Vagina (tissue), 2 donors: ENCODE results near the gene CSTF2T. TPM values are rescaled to one million over a fixed set of nuclear protein-coding genes. Genes with fewer than 3 reads are reported as not detected.
A peak's percentile ranks its signal among the peaks of the same experiment; 100 is the strongest.

ENCODE experiments used
- DNase-seq, 2 donors: peaks; one replicate each; pipeline ENCODE4 v3.0.0-alpha.2; 2017; ENCODE audit errors: extremely low spot score in 2 of 2
- H3K27ac ChIP-seq: fragments of 200-600 bp; sonication (generic); one replicate; pipeline ENCODE4 v1.5.1; 2019
- H3K27me3 ChIP-seq: fragments of 200-600 bp; sonication (generic); one replicate; pipeline ENCODE4 v1.5.1; 2019
- H3K36me3 ChIP-seq, 2 donors: fragments of 200-600 bp; sonication (generic); one replicate each; pipeline ENCODE4 v1.5.1; 2017 to 2019
- H3K4me1 ChIP-seq: fragments of 200-600 bp; sonication (generic); one replicate; pipeline ENCODE4 v1.5.1; 2019
- H3K4me3 ChIP-seq, 2 donors: fragments of 200-600 bp; sonication (generic); 1 replicate in 1 of 2; 2 replicates in 1 of 2; pipeline ENCODE4 v1.5.1; 2016 to 2019
- H3K9me3 ChIP-seq: fragments of 200-600 bp; sonication (generic); one replicate; pipeline ENCODE4 v1.5.1; 2019
- CTCF ChIP-seq, 3 experiments: fragments of 450-650 bp in 2 of 3; fragments of 200-600 bp in 1 of 3; sonication (generic) in 1 of 3; IDR thresholded peaks; one replicate each; pipeline ENCODE4 v1.5.1; 2017 to 2019; ENCODE audit warnings: antibody characterized with exemption in 3 of 3, mild to moderate bottlenecking in 2 of 3, moderate library complexity in 2 of 3
- POLR2A ChIP-seq, 2 donors: fragments of 450-650 bp; IDR thresholded peaks; one replicate each; pipeline ENCODE4 v1.6.1; 2017; ENCODE audit warnings: antibody characterized with exemption in 2 of 2, mild to moderate bottlenecking in 2 of 2, moderate library complexity in 2 of 2
- POLR2AphosphoS5 ChIP-seq, 2 donors: sonication (generic); formaldehyde crosslinking; IDR thresholded peaks; one replicate each; pipeline ENCODE4 v1.9.0; 2017; ENCODE audit warnings: antibody characterized with exemption in 2 of 2, mild to moderate bottlenecking in 2 of 2, low read depth in 1 of 2; ENCODE audit not compliant: insufficient read depth in 1 of 2
- intact Hi-C: fragments of 100-400 bp; cut with DNase I; formaldehyde crosslinking; loops from one replicate; pipeline ENCODE4 v1.15.1; 2023
- total RNA-seq: library from RNA; depleted of rRNA; stranded (reverse); fragments of >200 nt; gene quantifications from one replicate; pipeline ENCODE4 v1.2.3, GENCODE V29; 2016

Gene CSTF2T
- total RNA-seq: 12.0 TPM

- Histone ChIP-seq H3K36me3 (no peaks in the 10 kb centered on the region), H3K4me1 (peaks cover 34% of the 10 kb centered on the region), H3K9me3 (no peaks in the 10 kb centered on the region), H3K4me3 (peak within 1 kb of the TSS; percentile 69 to 76), H3K27me3 (no peaks in the 10 kb centered on the region), H3K27ac (peak within 1 kb of the TSS; percentile 93)
- peak in 1 of 2 donors; percentile 44 for TF ChIP-seq POLR2A (IDR thresholded peaks at IDR 0.05)
- TF ChIP-seq CTCF (IDR thresholded peaks at IDR 0.05): no peak
- TF ChIP-seq POLR2AphosphoS5 (IDR thresholded peaks at IDR 0.05; ENCODE audit: insufficient read depth in 1 of 2, low read depth in 1 of 2): peak; percentile 81 to 95
- intact Hi-C loops: no loop called here
- peak in 1 of 2 donors; percentile 95 for DNase-seq
These were observed at the start of gene CSTF2T for GRCh38 chr10:51699475-51700227. CSTF2T (minus strand) TSS chr10:51699595; CDS start chr10:51699549, 46 bp downstream.

GRCh38 chr10:51748959-51749358 lies 49.6 kb upstream of the CSTF2T start:
- Histone ChIP-seq H3K27ac (no peak overlapping the region), H3K4me1 (no peaks in the 10 kb centered on the region), H3K36me3 (no peaks in the 10 kb centered on the region), H3K27me3 (no peaks in the 10 kb centered on the region), H3K9me3 (no peaks in the 10 kb centered on the region), H3K4me3 (no peak overlapping the region)
- intact Hi-C loops: no loop called here
- no peak for TF ChIP-seq POLR2AphosphoS5 (IDR thresholded peaks at IDR 0.05; ENCODE audit: insufficient read depth in 1 of 2, low read depth in 1 of 2)
- TF ChIP-seq POLR2A (IDR thresholded peaks at IDR 0.05): no peak
- TF ChIP-seq CTCF (IDR thresholded peaks at IDR 0.05): no peak
- no peak for DNase-seq

GRCh38 chr10:51747216-51747615 lies 47.8 kb upstream of the CSTF2T start:
- Histone ChIP-seq H3K4me1 (no peaks in the 10 kb centered on the region), H3K36me3 (no peaks in the 10 kb centered on the region), H3K9me3 (no peaks in the 10 kb centered on the region), H3K27me3 (no peaks in the 10 kb centered on the region), H3K27ac (no peak overlapping the region), H3K4me3 (no peak overlapping the region)
- TF ChIP-seq POLR2AphosphoS5 (IDR thresholded peaks at IDR 0.05; ENCODE audit: insufficient read depth in 1 of 2, low read depth in 1 of 2) (no peak), POLR2A (IDR thresholded peaks at IDR 0.05) (no peak), CTCF (IDR thresholded peaks at IDR 0.05) (no peak)
- intact Hi-C loops: no loop called here
- DNase-seq: no peak

GRCh38 chr10:51745397-51745796 lies 46.0 kb upstream of the CSTF2T start:
- no peak overlapping the region for H3K27ac ChIP-seq
- no peak for DNase-seq
- H3K4me3 ChIP-seq: no peak overlapping the region
- no peaks in the 10 kb centered on the region for H3K4me1 ChIP-seq
- intact Hi-C loops: no loop called here
- no peaks in the 10 kb centered on the region for H3K9me3 ChIP-seq
- no peaks in the 10 kb centered on the region for H3K27me3 ChIP-seq
- TF ChIP-seq POLR2AphosphoS5 (IDR thresholded peaks at IDR 0.05; ENCODE audit: insufficient read depth in 1 of 2, low read depth in 1 of 2): no peak
- TF ChIP-seq POLR2A (IDR thresholded peaks at IDR 0.05): no peak
- no peak for TF ChIP-seq CTCF (IDR thresholded peaks at IDR 0.05)
- no peaks in the 10 kb centered on the region for H3K36me3 ChIP-seq
